ENCODE measurements around the gene BCL2L11. TPM values are rescaled to one million over a fixed set of nuclear protein-coding genes. Genes with fewer than 3 reads are reported as not detected.

The BCL2L11 gene
- total RNA-seq, 2 donors from 2014 or later: 4.1 to 10.4 TPM

GRCh38 chr2:111162718-111163331 is 42.1 kb downstream of the BCL2L11 start:
- DNase-seq (ENCODE audit: low spot score): no peak
- intact Hi-C loops (cut with DNase I): no loop called here

DNA sequence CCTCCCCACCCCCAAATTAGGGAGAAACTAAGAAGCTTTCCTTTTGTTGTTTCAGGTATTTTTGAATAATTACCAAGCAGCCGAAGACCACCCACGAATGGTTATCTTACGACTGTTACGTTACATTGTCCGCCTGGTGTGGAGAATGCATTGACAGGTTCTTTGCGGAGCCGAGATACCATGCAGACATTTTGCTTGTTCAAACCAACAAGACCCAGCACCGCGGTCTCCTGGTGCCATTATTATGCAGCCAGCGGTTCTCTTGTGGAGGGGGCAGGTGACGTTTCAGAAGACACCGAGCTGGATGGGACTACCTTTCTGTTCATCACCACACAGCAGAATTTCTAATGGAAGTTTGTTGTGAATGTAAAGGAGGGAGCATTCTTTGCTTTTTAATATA is 43.4 kb downstream of the BCL2L11 start:
- DNase-seq (ENCODE audit: low spot score): no peak
- intact Hi-C loops (cut with DNase I): no loop called here

GRCh38 chr2:111165084-111165483 is 44.4 kb downstream of the BCL2L11 start:
- DNase-seq (ENCODE audit: low spot score): no peak
- intact Hi-C loops (cut with DNase I): no loop called here

GRCh38 chr2:111166115-111166514 is 45.4 kb downstream of the BCL2L11 start:
- no peak for DNase-seq (ENCODE audit: low spot score)
- intact Hi-C loops (cut with DNase I): no loop called here

- no peak for DNase-seq (ENCODE audit: low spot score)
- intact Hi-C loops (cut with DNase I): no loop called here
Observed at GRCh38 chr2:111167076-111167862, 46.6 kb downstream of the BCL2L11 start.

DNA sequence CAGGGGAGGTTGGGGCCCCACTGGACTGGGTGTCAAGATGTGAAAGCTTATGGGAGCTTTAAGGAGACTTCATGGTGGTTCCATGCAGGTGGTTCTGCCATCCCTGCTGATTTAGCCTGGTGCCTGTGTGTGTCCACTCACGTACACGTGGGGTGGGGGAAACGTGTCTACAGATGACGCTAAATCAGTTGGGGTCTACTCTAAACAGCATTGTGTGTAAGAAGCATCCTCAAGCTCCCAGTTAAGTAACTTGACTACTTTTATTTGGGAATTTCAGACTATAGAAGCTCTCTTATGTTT is 47.1 kb downstream of the BCL2L11 start:
- intact Hi-C loops (cut with DNase I): no loop called here

GRCh38 chr2:111168528-111169239 is 48.0 kb downstream of the BCL2L11 start:
- no peak for DNase-seq (ENCODE audit: low spot score)

More for the DNA sequence above, 47.1 kb downstream of the BCL2L11 start:
- no peak for DNase-seq (ENCODE audit: low spot score)

GRCh38 chr2:111169268-111169667 is 48.6 kb downstream of the BCL2L11 start:
- DNase-seq (ENCODE audit: low spot score): no peak
- intact Hi-C loops (cut with DNase I): no loop called here

More at GRCh38 chr2:111168528-111169239, 48.0 kb downstream of the BCL2L11 start:
- intact Hi-C loops (cut with DNase I): no loop called here

DNA sequence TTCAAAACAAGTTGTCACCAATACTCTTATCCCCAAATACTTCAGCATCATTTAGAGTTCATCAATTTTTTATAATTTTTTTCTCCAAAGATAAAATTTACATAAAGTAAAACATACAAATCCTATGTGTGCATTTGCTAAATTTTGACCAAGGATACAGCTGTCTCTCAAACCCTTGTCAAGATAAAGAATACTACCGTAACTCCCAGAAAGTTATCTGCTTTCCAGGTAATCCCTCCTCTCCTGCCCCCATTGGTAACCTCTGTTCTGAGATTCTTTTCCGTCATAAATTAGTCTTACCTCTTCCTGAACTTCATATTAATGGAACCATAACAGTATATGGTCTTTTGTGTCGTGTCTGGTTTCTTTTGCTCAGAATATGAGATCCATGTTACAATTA is 49.2 kb downstream of the BCL2L11 start:
- DNase-seq (ENCODE audit: low spot score): no peak
- intact Hi-C loops (cut with DNase I): no loop called here

- intact Hi-C loops (cut with DNase I): no loop called here
- DNase-seq (ENCODE audit: low spot score): no peak
Observed at GRCh38 chr2:111171337-111171930, 50.7 kb downstream of the BCL2L11 start.

DNA sequence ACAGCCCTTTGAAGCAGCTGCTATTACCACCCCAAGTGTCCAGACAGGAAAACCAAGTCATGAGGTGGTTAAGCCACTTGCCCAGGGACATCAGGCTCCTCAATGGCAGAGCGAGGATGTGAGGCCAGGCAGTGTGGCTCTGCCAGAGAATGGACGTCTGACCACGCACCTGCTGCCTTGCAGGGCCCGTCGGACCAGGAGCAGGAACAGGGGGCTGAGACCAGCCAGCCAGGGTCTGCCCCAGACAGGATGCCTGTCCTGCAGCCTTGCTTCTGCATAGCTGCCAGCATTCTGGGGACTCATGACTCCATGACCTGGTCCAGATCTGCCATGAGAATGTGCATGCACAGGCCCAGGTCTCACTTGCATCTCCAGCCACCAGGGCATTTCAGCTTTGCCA is 52.0 kb downstream of the BCL2L11 start:
- intact Hi-C loops (cut with DNase I): no loop called here
- DNase-seq (ENCODE audit: low spot score): no peak

DNA sequence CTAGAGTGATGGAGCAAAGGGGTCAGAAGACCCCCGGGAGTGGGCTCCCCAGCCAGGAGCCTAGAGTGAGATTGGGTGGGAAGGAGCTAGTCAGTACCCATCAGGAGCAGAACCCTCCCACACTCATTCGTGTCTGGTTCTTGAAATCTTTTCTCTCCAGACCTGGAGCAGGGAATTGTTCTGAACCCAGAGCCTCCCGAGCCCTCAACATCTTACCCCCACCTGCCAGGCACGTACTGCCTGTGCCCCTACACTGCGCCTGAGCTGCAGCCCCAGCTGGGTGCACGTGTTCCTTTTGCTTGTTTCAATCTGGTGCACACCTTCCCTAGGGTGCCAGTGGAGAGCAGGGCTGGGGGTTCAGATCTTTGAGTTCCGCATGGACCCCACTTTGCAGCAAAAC is 52.6 kb downstream of the BCL2L11 start:
- intact Hi-C loops (cut with DNase I): no loop called here
- no peak for DNase-seq (ENCODE audit: low spot score)

DNA sequence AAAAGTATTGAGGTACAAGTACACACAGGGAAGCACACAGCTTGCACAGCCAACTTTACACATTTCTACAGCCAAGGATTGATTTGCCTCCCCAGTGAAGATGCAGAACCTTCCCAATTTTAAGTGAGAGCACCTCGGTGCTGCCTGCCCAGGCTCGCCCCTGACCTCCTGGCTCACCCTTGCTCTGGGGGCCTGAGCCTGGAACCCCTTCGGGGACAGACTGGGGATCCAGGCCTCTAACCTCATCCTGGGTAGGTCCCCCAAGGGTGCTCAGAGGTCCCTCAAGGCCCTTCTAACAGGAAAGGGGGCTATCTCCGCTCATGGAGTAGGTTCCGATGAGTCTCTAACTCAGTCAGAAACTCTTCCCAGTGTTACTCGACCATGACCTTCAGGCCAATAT is 53.1 kb downstream of the BCL2L11 start:
- intact Hi-C loops (cut with DNase I): no loop called here
- no peak for DNase-seq (ENCODE audit: low spot score)

GRCh38 chr2:111175615-111176014 is 54.9 kb downstream of the BCL2L11 start:
- intact Hi-C loops (cut with DNase I): no loop called here
- DNase-seq (ENCODE audit: low spot score): no peak

DNA sequence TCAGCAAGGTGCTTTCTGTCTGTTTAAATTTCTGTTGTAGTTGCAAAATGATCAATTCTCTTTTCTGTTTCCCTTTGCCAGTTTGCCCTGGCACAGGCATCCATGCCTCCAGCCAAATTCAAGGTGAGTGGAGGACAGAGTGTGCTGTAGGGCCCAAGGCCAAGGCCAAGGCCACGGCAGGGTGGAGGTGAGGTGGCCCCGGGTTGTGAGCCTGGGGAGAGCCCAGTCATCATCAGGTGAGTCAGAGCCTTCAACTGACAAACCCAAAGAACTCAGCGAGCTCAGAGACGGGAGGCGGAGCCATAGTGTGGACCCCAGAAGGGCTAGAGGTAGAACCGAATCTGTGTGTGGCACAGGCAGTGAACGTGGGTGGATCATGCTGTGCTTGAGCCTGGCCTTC is 55.7 kb downstream of the BCL2L11 start:
- DNase-seq (ENCODE audit: low spot score): no peak
- intact Hi-C loops (cut with DNase I): no loop called here

GRCh38 chr2:111176867-111177266 is 56.2 kb downstream of the BCL2L11 start:
- intact Hi-C loops (cut with DNase I): no loop called here
- DNase-seq (ENCODE audit: low spot score): no peak

- no peak for DNase-seq (ENCODE audit: low spot score)
- intact Hi-C loops (cut with DNase I): no loop called here
Observed at GRCh38 chr2:111178296-111178695, 57.6 kb downstream of the BCL2L11 start.

DNA sequence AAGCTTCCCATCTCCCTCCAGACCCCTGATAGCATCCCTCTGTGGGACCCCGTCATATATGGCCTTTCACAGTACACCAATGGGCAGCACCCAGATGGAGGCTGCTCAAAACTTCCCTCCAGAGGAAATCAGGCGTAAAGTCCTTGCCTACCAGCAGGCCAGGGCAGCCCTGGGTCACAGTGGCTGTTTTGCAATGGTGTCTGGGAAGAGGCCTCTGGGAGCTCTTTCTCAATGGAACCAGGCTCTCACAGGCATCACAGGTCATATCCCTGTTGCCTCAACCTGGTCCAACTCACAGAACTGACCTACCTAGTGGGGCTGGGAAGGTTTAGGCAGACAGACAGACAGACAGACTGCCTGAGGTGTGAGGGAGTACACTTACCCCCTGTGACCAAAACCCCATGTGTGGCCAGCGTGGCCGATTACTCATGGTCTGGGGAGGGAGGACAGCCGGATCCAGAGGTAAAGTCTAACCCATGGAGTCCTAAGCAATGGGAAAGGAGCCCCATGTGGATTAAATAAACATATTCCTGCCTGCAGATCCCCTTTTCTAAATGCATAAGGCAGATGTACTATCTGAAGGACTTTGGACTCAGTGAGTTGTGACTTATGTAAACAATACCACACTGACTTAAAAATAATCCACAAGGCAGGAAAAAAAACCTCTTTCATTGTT is 58.2 kb downstream of the BCL2L11 start:
- intact Hi-C loops (cut with DNase I): no loop called here

DNA sequence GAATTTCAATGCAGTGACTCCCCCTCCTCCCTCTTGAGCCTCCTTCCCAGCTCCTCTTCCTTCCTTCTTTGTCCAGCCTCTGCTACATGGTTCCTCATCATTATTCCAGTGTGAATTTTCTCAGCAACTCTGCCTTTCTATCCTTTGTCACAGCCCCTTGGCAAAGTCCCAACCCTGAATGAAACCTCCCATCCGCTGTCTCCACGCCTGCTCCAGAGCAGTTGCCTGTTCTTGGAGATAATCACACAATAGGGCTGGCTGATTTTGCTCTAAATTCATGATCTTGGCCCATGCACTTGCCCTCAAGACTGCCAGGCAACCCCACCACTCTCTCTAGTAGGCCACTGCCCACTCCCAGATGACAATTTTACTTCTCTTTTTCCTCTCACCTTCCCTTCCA is 61.4 kb downstream of the BCL2L11 start:
- intact Hi-C loops (cut with DNase I): no loop called here

More for the DNA sequence above, 58.2 kb downstream of the BCL2L11 start:
- no peak for DNase-seq (ENCODE audit: low spot score)

DNA sequence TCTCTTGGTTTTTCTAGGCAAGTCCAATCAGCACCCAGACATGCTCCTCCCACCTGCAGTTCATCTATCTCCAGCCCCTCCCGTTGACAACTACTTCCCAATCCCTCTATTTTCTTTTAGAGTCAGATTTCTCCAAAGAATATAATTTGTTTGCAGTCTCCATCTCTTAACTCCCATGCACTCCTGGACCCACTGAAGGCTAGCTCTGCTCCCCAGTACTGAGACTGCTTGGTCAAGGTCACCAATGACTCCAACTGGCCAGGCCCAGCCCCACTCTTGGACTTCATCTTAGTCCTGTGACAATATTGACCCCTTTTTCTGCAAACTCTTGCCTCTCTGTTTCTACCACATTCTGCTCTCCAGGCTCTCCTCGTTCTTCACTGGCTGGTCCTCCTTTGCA is 62.0 kb downstream of the BCL2L11 start:
- DNase-seq (ENCODE audit: low spot score): no peak

More for the DNA sequence above, 61.4 kb downstream of the BCL2L11 start:
- DNase-seq (ENCODE audit: low spot score): no peak

More for the DNA sequence above, 62.0 kb downstream of the BCL2L11 start:
- intact Hi-C loops (cut with DNase I): no loop called here
